PC-3 (cell line): ENCODE results near the gene SLC13A3. TPM values are rescaled to one million over a fixed set of nuclear protein-coding genes. Genes with fewer than 3 reads are reported as not detected.

Experiments used
- ATAC-seq: fragments of 200-7000 bp; cut with Tn5 transposase; 2 replicates; pipeline ENCODE4 v1.9.1; 2020; ENCODE audit warnings: mild to moderate bottlenecking, moderate library complexity
- BruUV-seq: library from RNA; stranded (reverse); fragments of 400-500 nt; replicated peaks from 2 replicates; lab custom pipeline; 2021; lab: Mats Ljungman, UMichigan
- CTCF ChIA-PET: fragments of 300-600 bp; sonication (Branson Sonifier 250); formaldehyde crosslinking; loops from one replicate; lab custom pipeline; 2022; ENCODE audit warnings: antibody characterized with exemption; lab: Charles Lee
- POLR2A ChIA-PET: fragments of 300-600 bp; sonication (Branson Sonifier 250); formaldehyde crosslinking; loops from one replicate; lab custom pipeline; 2022; ENCODE audit warnings: antibody characterized with exemption; ENCODE audit not compliant: unreplicated experiment; lab: Charles Lee
- DNase-seq: peaks from one replicate; pipeline ENCODE4 v3.0.0-alpha.2; 2015
- H2AFZ ChIP-seq: fragments of 300-600 bp; sonication (generic); 2 replicates; pipeline ENCODE4 v1.6.0; 2016; ENCODE audit warnings: antibody characterized with exemption, low read length
- H3F3A ChIP-seq: fragments of 300-600 bp; sonication (generic); one replicate; pipeline ENCODE4 v1.6.0; 2017; ENCODE audit warnings: antibody characterized with exemption, low read length, control low read depth, mild to moderate bottlenecking; ENCODE audit not compliant: unreplicated experiment
- H3K27ac ChIP-seq: fragments of 300-600 bp; sonication (generic); 2 replicates; pipeline ENCODE4 v1.5.1; 2016; ENCODE audit warnings: mild to moderate bottlenecking, low read length
- H3K27me3 ChIP-seq: fragments of 300-600 bp; sonication (generic); 2 replicates; pipeline ENCODE4 v1.6.1; 2016; ENCODE audit warnings: low read length, mixed read lengths
- H3K36me3 ChIP-seq: fragments of 300-600 bp; sonication (generic); 2 replicates; pipeline ENCODE4 v1.6.1; 2016; ENCODE audit warnings: low read depth, mixed run types, low read length, mixed read lengths
- H3K4me1 ChIP-seq: fragments of 300-600 bp; sonication (generic); 2 replicates; pipeline ENCODE4 v1.5.1; 2016; ENCODE audit warnings: low read length; ENCODE audit not compliant: insufficient read depth
- H3K4me2 ChIP-seq: fragments of 300-600 bp; sonication (generic); 2 replicates; pipeline ENCODE4 v1.6.0; 2016; ENCODE audit warnings: low read length
- H3K4me3 ChIP-seq: fragments of 300-600 bp; sonication (generic); 2 replicates; pipeline ENCODE4 v1.5.1; 2016; ENCODE audit warnings: mild to moderate bottlenecking, low read length, mixed read lengths
- H3K79me2 ChIP-seq: fragments of 300-600 bp; sonication (generic); 2 replicates; pipeline ENCODE4 v1.6.1; 2017; ENCODE audit warnings: low read length, mixed read lengths
- H3K9ac ChIP-seq: fragments of 300-600 bp; sonication (generic); 2 replicates; pipeline ENCODE4 v1.6.0; 2016; ENCODE audit warnings: mild to moderate bottlenecking, low read length
- H3K9me2 ChIP-seq: fragments of 300-600 bp; sonication (generic); replicated peaks from 2 replicates; pipeline ENCODE4 v1.6.1; 2016; ENCODE audit warnings: mixed run types, low read length, mixed read lengths
- H3K9me3 ChIP-seq: fragments of 300-600 bp; sonication (generic); 2 replicates; pipeline ENCODE4 v1.6.1; 2016; ENCODE audit warnings: low read length, mixed read lengths
- H4K20me1 ChIP-seq: fragments of 300-600 bp; sonication (generic); 2 replicates; pipeline ENCODE4 v1.6.1; 2016; ENCODE audit warnings: low read length, mixed read lengths
- EZH2 ChIP-seq: fragments of 300-600 bp; sonication (generic); IDR thresholded peaks from one replicate; pipeline ENCODE4 v1.6.1; 2017; ENCODE audit warnings: antibody characterized with exemption, mild to moderate bottlenecking, low read length; ENCODE audit not compliant: unreplicated experiment
- EZH2phosphoT487 ChIP-seq: fragments of 300-600 bp; sonication (generic); IDR thresholded peaks from 2 replicates; pipeline ENCODE4 v1.6.1; 2018; ENCODE audit warnings: mild to moderate bottlenecking, antibody characterized with exemption, low read length, borderline replicate concordance
- intact Hi-C: fragments of 100-400 bp; cut with micrococcal nuclease; formaldehyde crosslinking; loops from 2 replicates; pipeline ENCODE4 v1.9.0; 2023
- total RNA-seq: library from RNA; depleted of rRNA; stranded (reverse); fragments of >200 nt; gene quantifications from 2 replicates; pipeline ENCODE4 v1.2.3, GENCODE V29; 2014
- TF ChIP-seq, protein P1 (sequence below): fragments of 300-600 bp; sonication (generic); conservative IDR thresholded peaks from 2 replicates; pipeline ENCODE4 v1.5.1; 2017; ENCODE audit warnings: antibody characterized with exemption, low read depth, mild to moderate bottlenecking, low read length

The SLC13A3 gene
- total RNA-seq, 1 experiment from 2014 or later = not detected

DNA sequence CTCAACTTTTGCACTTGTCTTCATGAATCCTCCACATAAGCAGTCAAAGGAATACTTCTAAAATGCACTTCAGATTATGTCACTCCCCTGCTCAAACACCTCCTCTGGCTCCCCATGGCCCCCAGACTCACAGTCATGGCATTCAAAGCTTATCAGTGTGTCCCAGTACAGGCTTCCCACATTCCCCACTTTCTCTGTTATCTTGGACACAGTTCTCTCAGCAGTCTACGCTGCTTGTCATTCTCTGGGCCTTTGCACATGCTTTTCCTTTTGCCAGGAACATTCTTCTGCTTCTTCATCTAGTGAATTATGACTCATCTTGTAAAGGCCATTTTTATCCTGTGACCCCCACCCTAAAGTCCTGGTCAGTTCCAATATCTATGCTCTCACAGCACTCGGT, 31.8 kb downstream of the SLC13A3 start:
- Histone ChIP-seq H3K9ac (no peak overlapping the region), H2AFZ (no peak overlapping the region), H3K4me3 (no peak overlapping the region), H3K27me3 (peaks cover 31% of the 10 kb centered on the region), H4K20me1 (no peaks in the 10 kb centered on the region), H3K4me2 (no peak overlapping the region), H3K9me3 (no peaks in the 10 kb centered on the region), H3K79me2 (no peaks in the 10 kb centered on the region), H3F3A (no peaks in the 10 kb centered on the region), H3K9me2 (no peaks in the 10 kb centered on the region), H3K36me3 (no peaks in the 10 kb centered on the region), H3K4me1 (no peaks in the 10 kb centered on the region), H3K27ac (no peak overlapping the region)
- ChIA-PET CTCF (no interaction called here), POLR2A (no interaction called here)
- ATAC-seq (no peak), DNase-seq (no peak)
- TF ChIP-seq EZH2 (no peak), EZH2phosphoT487 (no peak)
- TF ChIP-seq, protein P1, sequence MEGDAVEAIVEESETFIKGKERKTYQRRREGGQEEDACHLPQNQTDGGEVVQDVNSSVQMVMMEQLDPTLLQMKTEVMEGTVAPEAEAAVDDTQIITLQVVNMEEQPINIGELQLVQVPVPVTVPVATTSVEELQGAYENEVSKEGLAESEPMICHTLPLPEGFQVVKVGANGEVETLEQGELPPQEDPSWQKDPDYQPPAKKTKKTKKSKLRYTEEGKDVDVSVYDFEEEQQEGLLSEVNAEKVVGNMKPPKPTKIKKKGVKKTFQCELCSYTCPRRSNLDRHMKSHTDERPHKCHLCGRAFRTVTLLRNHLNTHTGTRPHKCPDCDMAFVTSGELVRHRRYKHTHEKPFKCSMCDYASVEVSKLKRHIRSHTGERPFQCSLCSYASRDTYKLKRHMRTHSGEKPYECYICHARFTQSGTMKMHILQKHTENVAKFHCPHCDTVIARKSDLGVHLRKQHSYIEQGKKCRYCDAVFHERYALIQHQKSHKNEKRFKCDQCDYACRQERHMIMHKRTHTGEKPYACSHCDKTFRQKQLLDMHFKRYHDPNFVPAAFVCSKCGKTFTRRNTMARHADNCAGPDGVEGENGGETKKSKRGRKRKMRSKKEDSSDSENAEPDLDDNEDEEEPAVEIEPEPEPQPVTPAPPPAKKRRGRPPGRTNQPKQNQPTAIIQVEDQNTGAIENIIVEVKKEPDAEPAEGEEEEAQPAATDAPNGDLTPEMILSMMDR = no peak
- BruUV-seq = no TSS peak
- intact Hi-C loops = no loop called here

GRCh38 chr20:46618316-46619100, 32.8 kb downstream of the SLC13A3 start:
- H4K20me1 ChIP-seq = no peaks in the 10 kb centered on the region
- no peak for ATAC-seq
- TF ChIP-seq EZH2 (no peak), EZH2phosphoT487 (no peak)
- TF ChIP-seq, protein P1 = no peak
- no peaks in the 10 kb centered on the region for H3K9me3 ChIP-seq
- no peaks in the 10 kb centered on the region for H3K36me3 ChIP-seq
- no peak overlapping the region for H3K27ac ChIP-seq
- H3K79me2 ChIP-seq = no peaks in the 10 kb centered on the region
- CTCF ChIA-PET = no interaction called here
- peaks cover 31% of the 10 kb centered on the region for H3K27me3 ChIP-seq
- DNase-seq = no peak
- intact Hi-C loops = no loop called here
- no peaks in the 10 kb centered on the region for H3F3A ChIP-seq
- BruUV-seq = no TSS peak
- H2AFZ ChIP-seq = no peak overlapping the region
- POLR2A ChIA-PET = no interaction called here
- no peaks in the 10 kb centered on the region for H3K4me1 ChIP-seq
- no peak overlapping the region for H3K9ac ChIP-seq
- no peaks in the 10 kb centered on the region for H3K9me2 ChIP-seq
- H3K4me2 ChIP-seq = no peak overlapping the region
- no peak overlapping the region for H3K4me3 ChIP-seq

- ATAC-seq (no peak), DNase-seq (no peak)
- H3K4me1 ChIP-seq = no peaks in the 10 kb centered on the region
- H3K4me2 ChIP-seq = no peak overlapping the region
- no peaks in the 10 kb centered on the region for H3F3A ChIP-seq
- no peaks in the 10 kb centered on the region for H3K79me2 ChIP-seq
- no peak overlapping the region for H3K4me3 ChIP-seq
- H3K27ac ChIP-seq = no peak overlapping the region
- no peak overlapping the region for H2AFZ ChIP-seq
- no TSS peak for BruUV-seq
- no peak overlapping the region for H3K9ac ChIP-seq
- ChIA-PET CTCF (no interaction called here), POLR2A (no interaction called here)
- H3K36me3 ChIP-seq = no peaks in the 10 kb centered on the region
- intact Hi-C loops = no loop called here
- 0 out of 2 replicates have a peak, but pooled peaks cover 3% of the 10 kb centered on the region for H3K9me2 ChIP-seq
- no peaks in the 10 kb centered on the region for H3K9me3 ChIP-seq
- peaks cover 21% of the 10 kb centered on the region for H3K27me3 ChIP-seq
- TF ChIP-seq EZH2phosphoT487 (no peak), EZH2 (no peak)
- TF ChIP-seq, protein P1 = no peak
- no peaks in the 10 kb centered on the region for H4K20me1 ChIP-seq
These were observed 36.8 kb downstream of the SLC13A3 start for GRCh38 chr20:46614503-46614902.
